Transverse colon (tissue), 4 donors: Measurements from ENCODE around the gene FOXL3. TPM values are rescaled to one million over a fixed set of nuclear protein-coding genes. Genes with fewer than 3 reads are reported as not detected.

Source experiments
- DNase-seq: peaks from one replicate; pipeline ENCODE4 v3.0.0-alpha.2; 2019
- H3K27ac ChIP-seq, 4 donors: fragments of 200-600 bp; sonication (generic); 2 replicates each; pipeline ENCODE4 v1.5.1; 2016 to 2018; ENCODE audit warnings: inconsistent platforms in 4 of 4
- H3K27me3 ChIP-seq: fragments of 200-600 bp; sonication (generic); 2 replicates; pipeline ENCODE4 v1.5.1; 2017; ENCODE audit warnings: inconsistent platforms
- H3K36me3 ChIP-seq, 4 donors: fragments of 200-600 bp; sonication (generic); 2 replicates each; pipeline ENCODE4 v1.5.1; 2017 to 2019; ENCODE audit warnings: inconsistent platforms in 4 of 4
- H3K4me1 ChIP-seq, 4 donors: fragments of 200-600 bp; sonication (generic); 2 replicates each; pipeline ENCODE4 v1.5.1; 2017 to 2020; ENCODE audit warnings: inconsistent platforms in 4 of 4
- H3K4me3 ChIP-seq, 4 donors: fragments of 200-600 bp; sonication (generic); 1 replicate in 1 of 4; 2 replicates in 3 of 4; pipeline versions ENCODE4 v1.5.1 to v1.6.1; 2017 to 2019; ENCODE audit warnings: inconsistent platforms in 4 of 4
- H3K9me3 ChIP-seq, 2 donors: fragments of 200-600 bp; sonication (generic); 2 replicates each; pipeline ENCODE4 v1.5.1; 2017 to 2019; ENCODE audit warnings: inconsistent platforms in 2 of 2
- EP300 ChIP-seq: sonication (generic); formaldehyde crosslinking; IDR thresholded peaks from one replicate; pipeline ENCODE4 v1.6.1; 2017; ENCODE audit warnings: antibody characterized with exemption, low read depth
- POLR2A ChIP-seq: fragments of 450-650 bp; IDR thresholded peaks from one replicate; pipeline ENCODE4 v1.6.1; 2016; ENCODE audit warnings: antibody characterized with exemption, mild to moderate bottlenecking, moderate library complexity
- POLR2AphosphoS5 ChIP-seq, 3 donors: sonication (generic); formaldehyde crosslinking; IDR thresholded peaks; one replicate each; pipeline ENCODE4 v1.6.1; 2016; ENCODE audit warnings: antibody characterized with exemption in 3 of 3
- WGBS, 2 donors: methylation state at CpG; one replicate each; pipeline ENCODE4 v1.1.5; 2018; ENCODE audit warnings: low coverage in 1 of 2; 5-methylcytosine and 5-hydroxymethylcytosine counted together
- in situ Hi-C, 4 donors: fragments of 200-750 bp; cut with MboI; loops; one replicate each; pipeline versions ENCODE4 v1.15.0 to v1.15.1; 2017; ENCODE audit warnings: low sequenced_read_pairs in 3 of 4, low pct_ligation_motif_present in 1 of 4, low pct_unique_long_range_greater_than_20kb in 1 of 4
- intact Hi-C: fragments of 100-400 bp; cut with DNase I; formaldehyde crosslinking; loops from one replicate; pipeline ENCODE4 v1.15.1; 2023; ENCODE audit warnings: low total_unique reads
- total RNA-seq, 4 donors: library from RNA; depleted of rRNA; stranded (reverse); fragments of >200 nt; gene quantifications; one replicate each; pipeline ENCODE4 v1.1.0, GENCODE V29; 2016
- TF ChIP-seq, protein P1 (sequence below), 5 experiments: fragments of 200-600 bp in 3 of 5; fragments of 450-650 bp in 2 of 5; sonication (generic) in 3 of 5; IDR thresholded peaks; 1 replicate in 2 of 5; 2 replicates in 3 of 5; pipeline ENCODE4 v1.5.1; 2016 to 2017; ENCODE audit warnings: antibody characterized with exemption in 5 of 5, inconsistent platforms in 3 of 5, mild to moderate bottlenecking in 2 of 5, moderate library complexity in 1 of 5

Gene FOXL3
- total RNA-seq, 4 donors from 2014 or later: not detected

DNA sequence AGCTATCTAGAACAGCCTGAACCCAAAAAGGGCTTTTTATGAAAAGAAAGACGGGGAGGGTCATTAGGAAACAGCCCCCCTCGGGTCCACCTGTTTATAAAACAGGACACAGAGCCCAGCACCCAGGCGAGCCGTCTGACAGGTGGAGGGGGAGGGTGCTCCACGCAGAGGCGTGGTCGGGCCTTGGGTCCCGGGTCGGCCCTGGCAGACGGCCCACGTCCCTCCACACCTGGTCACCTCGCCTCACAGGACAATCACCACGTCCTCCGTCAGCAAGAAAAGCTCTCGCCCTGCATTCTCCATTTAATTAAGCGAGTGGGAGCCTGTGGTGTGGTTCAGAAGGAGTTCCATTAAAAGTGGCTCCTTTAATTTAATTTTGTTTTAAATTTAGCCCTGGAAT is 42.3 kb upstream of the FOXL3 start:
- no peak overlapping the region for H3K4me3 ChIP-seq
- H3K27me3 ChIP-seq: no peaks in the 10 kb centered on the region
- H3K36me3 ChIP-seq: peaks cover 0 to 6% (median 0%) of the 10 kb centered on the region in 4 donors
- peaks cover 0 to 4% (median 0%) of the 10 kb centered on the region in 4 donors for H3K4me1 ChIP-seq
- in situ Hi-C loops (no loop called here), intact Hi-C loops (no loop called here)
- no peak for DNase-seq
- 86 to 100% methylated on average over 2 to 16 of the region's 16 CpGs for WGBS, 2 donors
- no peak for TF ChIP-seq POLR2A
- TF ChIP-seq, protein P1, sequence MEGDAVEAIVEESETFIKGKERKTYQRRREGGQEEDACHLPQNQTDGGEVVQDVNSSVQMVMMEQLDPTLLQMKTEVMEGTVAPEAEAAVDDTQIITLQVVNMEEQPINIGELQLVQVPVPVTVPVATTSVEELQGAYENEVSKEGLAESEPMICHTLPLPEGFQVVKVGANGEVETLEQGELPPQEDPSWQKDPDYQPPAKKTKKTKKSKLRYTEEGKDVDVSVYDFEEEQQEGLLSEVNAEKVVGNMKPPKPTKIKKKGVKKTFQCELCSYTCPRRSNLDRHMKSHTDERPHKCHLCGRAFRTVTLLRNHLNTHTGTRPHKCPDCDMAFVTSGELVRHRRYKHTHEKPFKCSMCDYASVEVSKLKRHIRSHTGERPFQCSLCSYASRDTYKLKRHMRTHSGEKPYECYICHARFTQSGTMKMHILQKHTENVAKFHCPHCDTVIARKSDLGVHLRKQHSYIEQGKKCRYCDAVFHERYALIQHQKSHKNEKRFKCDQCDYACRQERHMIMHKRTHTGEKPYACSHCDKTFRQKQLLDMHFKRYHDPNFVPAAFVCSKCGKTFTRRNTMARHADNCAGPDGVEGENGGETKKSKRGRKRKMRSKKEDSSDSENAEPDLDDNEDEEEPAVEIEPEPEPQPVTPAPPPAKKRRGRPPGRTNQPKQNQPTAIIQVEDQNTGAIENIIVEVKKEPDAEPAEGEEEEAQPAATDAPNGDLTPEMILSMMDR (IDR thresholded peaks at IDR 0.05): no peak
- no peaks in the 10 kb centered on the region for H3K9me3 ChIP-seq
- H3K27ac ChIP-seq: no peak overlapping the region

DNA sequence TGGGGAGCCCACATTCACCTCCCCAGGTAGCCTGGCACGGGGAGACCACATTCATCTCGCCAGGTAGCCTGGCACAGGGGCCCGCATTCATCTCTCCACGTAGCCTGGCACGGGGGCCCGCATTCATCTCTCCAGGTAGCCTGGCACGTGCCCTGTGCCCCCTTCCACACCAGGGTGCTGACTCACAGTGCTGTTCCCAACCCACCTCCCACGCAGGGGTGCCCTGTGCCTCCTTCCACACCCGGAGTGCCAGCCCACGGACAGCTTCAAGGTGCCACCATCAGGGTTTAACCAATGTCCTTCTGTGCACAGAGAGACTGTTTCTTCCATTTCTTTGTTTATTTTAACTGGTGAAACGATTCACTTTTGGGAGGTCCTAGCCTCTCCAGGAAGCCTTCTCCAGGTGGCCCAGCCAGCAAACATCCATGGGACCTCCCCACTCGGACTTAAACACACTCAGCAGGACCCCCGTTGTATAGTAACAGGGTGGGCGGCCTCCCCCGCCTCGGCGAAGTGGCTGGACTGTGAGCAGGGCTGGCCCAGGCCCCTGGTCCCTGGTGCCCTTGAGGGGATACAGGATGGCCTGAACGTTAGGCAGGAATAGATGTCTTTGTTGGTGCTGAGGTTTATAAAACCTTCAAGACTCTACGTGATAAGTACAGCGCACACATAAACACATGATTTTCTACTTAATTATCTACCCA is 41.1 kb upstream of the FOXL3 start:
- H3K36me3 ChIP-seq: peaks cover 0 to 6% (median 0%) of the 10 kb centered on the region in 4 donors
- intact Hi-C loops (no loop called here), in situ Hi-C loops (no loop called here)
- H3K27me3 ChIP-seq: no peaks in the 10 kb centered on the region
- no peak overlapping the region for H3K4me3 ChIP-seq
- DNase-seq: no peak
- peaks cover 0 to 4% (median 0%) of the 10 kb centered on the region in 4 donors for H3K4me1 ChIP-seq
- no peak for TF ChIP-seq EP300
- TF ChIP-seq, protein P1 (IDR thresholded peaks at IDR 0.05): no peak
- TF ChIP-seq POLR2A: no peak
- no peak for TF ChIP-seq POLR2AphosphoS5 (IDR thresholded peaks at IDR 0.05)
- WGBS, 2 donors: 70 to 77% methylated on average over 3 to 20 of the region's 20 CpGs
- H3K9me3 ChIP-seq: no peaks in the 10 kb centered on the region
- no peak overlapping the region for H3K27ac ChIP-seq

DNA sequence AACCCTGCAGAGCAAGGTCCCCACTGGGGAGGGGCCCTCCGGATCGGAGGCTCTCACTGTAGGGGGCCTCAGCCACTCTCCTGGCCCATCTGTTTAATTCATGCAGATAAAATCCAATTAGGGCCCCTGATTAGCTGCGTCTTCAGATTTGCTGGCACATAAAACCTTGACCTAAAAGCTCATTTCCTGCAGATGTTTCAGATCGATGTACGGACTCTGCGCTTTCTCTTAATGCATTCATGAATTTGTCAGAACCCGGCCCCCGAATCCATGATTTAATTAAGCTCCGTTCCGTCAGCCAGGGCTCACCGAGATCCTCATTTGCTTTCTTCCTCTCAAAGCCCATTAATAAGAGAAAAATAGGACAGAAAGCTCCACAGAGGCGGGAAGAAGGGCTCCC is 40.0 kb upstream of the FOXL3 start:
- WGBS, 2 donors: 85 to 95% methylated on average over 6 to 12 of the region's 12 CpGs
- intact Hi-C loops: no loop called here

DNA sequence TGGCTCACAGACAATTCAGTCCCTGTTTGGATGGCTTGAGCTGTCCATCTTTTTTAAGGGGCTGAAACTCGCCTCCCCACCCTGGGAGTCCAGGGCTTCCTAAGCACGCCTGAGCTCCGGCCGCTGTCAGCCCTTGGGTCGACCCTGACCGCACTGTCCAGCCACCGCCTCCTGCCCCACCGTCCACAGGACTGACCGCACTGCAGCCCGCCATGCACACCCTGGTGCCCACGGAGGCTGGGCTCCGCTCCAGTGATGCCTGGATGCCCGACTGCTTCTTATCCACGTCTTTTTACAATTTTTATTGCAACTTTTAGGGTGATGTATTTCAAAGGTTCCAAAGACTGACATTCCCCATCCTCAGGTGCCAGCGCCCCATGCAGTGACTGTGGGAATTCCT is 39.4 kb upstream of the FOXL3 start:
- peaks cover 0 to 6% (median 0%) of the 10 kb centered on the region in 4 donors for H3K36me3 ChIP-seq
- intact Hi-C loops: no loop called here

More for the DNA sequence above, 40.0 kb upstream of the FOXL3 start:
- Histone ChIP-seq H3K27ac (no peak overlapping the region), H3K9me3 (no peaks in the 10 kb centered on the region), H3K4me3 (no peak overlapping the region), H3K27me3 (no peaks in the 10 kb centered on the region), H3K36me3 (peaks cover 0 to 6% (median 0%) of the 10 kb centered on the region in 4 donors), H3K4me1 (peaks cover 0 to 4% (median 0%) of the 10 kb centered on the region in 4 donors)
- no peak for DNase-seq
- in situ Hi-C loops: no loop called here
- TF ChIP-seq POLR2AphosphoS5 (IDR thresholded peaks at IDR 0.05) (no peak), POLR2A (no peak), EP300 (no peak)
- TF ChIP-seq, protein P1 (IDR thresholded peaks at IDR 0.05): no peak

More for the DNA sequence above, 39.4 kb upstream of the FOXL3 start:
- WGBS, 2 donors: 87% methylated on average over 15 of the region's 15 CpGs; no CpG with 5 or more reads in 1 of the 2 donors
- TF ChIP-seq POLR2AphosphoS5 (IDR thresholded peaks at IDR 0.05): no peak
- TF ChIP-seq EP300: no peak
- TF ChIP-seq, protein P1 (IDR thresholded peaks at IDR 0.05): no peak
- TF ChIP-seq POLR2A: no peak
- no peaks in the 10 kb centered on the region for H3K4me1 ChIP-seq
- H3K27me3 ChIP-seq: no peaks in the 10 kb centered on the region
- no peak for DNase-seq
- H3K9me3 ChIP-seq: no peaks in the 10 kb centered on the region
- H3K27ac ChIP-seq: no peak overlapping the region
- H3K4me3 ChIP-seq: no peak overlapping the region
- in situ Hi-C loops: no loop called here
